ENCODE results near the gene POLR2B.

- TF ChIP-seq TAF1 (IDR thresholded peaks at IDR 0.05; ENCODE audit: low read depth, low read length) (no peak), POLR2A (IDR thresholded peaks at IDR 0.05; ENCODE audit: low read depth, low read length) (no peak), POLR2AphosphoS5 (IDR thresholded peaks at IDR 0.05; ENCODE audit: low read depth, low read length) (no peak), SPI1 (IDR thresholded peaks at IDR 0.05; ENCODE audit: low read depth, low read length) (no peak)
Observed at GRCh38 chr4:57065730-57066482, 87.2 kb downstream of the POLR2B start.

Measured in GM12891 (cell line).